ENCODE measurements around the gene TSHZ1. TPM values are rescaled to one million over a fixed set of nuclear protein-coding genes. Genes with fewer than 3 reads are reported as not detected.

TSHZ1 gene
- total RNA-seq, 1 donor: 15.6 TPM

DNA sequence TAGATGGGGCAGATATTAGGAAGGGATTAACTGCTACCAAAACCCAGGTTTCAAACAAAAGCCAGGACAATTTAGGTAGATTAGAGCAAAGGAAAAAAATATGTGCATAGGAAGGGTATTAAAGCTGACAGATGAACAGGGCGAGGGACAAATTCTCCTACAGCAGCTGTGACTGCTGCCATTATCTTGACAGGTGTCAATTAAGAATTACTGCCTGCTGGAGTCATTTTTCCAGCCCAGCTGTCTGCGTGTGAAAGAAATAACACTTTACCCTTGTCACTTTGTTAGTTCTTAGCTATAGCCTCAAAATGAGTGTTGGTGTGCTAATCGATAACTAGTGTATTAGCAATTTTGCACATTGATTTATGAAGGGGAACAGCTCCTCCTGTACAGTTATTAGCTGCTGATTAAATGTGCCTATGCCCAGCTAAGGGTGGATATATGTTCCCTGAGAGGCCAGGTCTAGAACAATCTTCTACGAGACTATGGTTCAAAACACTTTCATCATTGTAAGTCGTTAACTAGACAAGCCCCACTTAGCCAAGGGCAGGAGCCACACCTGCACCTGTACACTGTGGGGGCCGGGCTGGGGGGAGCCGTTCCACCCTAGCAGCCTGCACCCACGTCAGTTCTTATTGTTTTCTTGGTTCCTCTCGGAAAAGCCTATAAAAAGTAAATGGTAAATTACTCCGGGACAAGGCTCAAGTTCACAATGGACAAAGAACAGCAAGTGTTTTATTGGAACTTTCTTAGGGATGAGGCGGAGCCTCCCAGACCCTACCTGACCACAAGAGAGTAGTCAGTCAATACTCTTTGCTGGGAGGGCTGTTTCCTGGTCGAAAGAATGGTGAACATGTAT is 7.7 kb downstream of the TSHZ1 start:
- DNase-seq (ENCODE audit: low read depth in 2 of 3, low spot score in 2 of 3): no peak

DNA sequence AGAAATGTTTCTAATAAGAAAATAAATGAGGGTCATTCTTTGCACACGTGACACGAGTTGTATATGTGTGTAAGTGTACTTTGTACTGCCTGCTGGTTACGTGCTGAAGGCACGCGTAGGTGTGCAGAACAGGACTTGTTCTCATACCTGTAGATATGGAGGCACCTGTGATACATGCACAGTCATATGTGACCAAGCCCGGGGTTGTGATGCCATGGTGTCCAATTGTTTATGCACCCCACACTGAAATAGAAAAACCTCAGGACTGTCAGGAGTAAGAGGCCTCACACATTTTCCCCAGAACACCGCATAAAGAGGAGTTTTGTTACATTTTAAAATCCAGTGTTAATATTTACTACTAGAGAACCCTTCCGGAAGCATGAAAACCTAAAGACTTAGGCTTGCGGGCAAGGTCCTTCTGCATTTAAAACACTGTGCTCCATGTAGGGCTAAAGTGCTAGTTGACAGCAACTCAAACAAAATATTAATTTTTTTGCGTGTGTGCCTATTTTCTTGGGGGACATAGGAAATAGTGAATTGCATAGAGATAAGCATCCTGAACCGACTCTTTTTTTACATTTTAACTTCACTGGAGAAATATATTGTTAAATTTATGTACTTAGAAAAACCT is 9.3 kb downstream of the TSHZ1 start:
- DNase-seq (ENCODE audit: low read depth in 2 of 3, low spot score in 2 of 3): no peak

DNA sequence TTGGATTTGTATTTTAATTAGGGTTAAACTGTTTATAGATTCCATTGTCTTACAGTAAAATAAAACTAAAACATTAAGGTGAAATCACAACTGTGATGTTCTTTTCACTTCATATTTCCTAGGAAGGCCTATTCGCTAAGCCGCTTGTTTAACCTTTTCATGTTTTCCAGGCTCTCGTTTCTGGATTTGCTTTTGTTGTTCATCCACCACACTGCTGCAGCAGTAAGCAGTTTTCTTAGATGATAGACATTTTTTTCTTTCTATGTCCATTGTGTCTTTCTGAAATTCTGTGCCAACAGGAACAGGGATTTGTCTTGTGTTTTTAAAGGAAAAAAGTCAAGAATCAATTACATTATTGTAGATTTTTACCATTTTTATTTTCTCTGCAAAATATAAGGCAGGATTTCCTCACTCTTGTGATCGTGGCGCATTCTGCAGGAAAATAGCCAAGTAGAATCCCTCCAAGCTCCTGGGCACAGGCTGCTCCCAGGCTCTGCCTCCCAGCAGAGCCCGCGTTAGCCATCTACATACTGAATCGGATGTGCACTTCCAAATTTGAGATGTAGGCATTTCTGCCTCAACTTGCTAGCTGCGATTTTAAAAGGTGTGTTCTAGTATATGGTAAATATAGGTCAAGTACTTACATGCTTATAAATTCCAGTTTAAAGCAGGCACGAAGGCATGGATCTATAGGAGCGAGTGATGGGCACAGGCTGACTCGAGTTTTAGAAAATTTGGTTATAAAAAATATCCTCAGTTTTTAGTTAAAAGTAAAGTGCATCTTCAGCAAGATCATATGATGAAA is 10.2 kb downstream of the TSHZ1 start:
- DNase-seq (ENCODE audit: low read depth in 2 of 3, low spot score in 2 of 3): no peak

DNA sequence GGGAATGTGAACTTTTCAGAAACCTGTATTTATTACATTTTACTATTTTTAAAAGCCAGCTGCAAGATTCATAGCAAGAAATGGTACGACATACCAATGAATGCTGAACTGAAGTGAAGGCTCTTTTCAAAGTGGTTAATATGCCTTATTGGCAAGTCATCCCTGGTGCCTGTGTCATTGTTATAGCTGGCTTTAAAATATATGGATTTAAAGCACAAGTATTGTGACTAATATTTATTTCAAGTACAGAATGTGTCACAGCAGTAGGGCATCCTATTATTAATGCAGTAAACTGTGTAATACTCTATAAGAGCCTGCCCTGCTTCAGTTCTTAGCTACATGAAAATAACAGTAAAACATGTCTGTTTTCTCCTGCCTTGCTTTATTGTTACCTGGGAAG is 10.8 kb downstream of the TSHZ1 start:
- DNase-seq (ENCODE audit: low read depth in 2 of 3, low spot score in 2 of 3): no peak

DNA sequence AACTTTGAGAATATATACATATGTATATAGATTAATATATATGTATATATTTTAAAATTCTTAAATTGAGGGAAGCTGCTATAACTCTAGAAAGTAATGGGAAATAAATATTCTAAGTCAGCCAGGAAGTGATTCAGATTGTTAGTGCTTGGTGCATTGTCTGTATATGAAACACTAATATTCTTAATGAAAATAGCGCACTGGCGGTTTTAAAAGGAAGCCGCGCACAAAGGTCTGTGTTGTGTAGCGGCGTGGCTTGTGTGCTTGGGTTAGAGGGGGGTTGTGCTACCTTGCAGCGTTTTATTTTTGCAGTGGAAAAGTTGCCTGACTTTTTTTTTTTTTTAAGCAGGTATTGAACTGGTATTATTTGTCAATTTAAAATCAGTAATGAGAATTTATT is 11.3 kb downstream of the TSHZ1 start:
- no peak for DNase-seq (ENCODE audit: low read depth in 2 of 3, low spot score in 2 of 3)

DNA sequence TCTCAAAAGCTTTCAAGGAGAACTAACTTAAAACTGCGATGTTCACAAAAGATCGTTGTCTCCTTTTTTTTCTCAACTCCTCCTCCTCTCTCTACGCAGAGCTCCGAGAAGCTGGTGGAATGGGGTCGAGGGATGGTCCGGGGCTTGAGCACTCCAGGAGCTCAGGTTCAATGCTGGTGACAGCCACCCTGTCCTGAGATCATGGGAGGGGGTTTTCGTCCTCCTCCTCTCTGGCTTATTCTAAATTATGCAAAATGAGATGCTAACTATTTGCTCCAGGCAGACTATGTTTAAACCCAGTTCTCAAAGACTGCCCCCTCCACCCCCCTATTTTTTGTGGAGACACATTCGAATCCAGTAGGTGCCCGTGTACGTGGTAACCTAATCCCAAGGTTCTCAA is 11.8 kb downstream of the TSHZ1 start:
- DNase-seq (ENCODE audit: low read depth in 2 of 3, low spot score in 2 of 3): no peak

DNA sequence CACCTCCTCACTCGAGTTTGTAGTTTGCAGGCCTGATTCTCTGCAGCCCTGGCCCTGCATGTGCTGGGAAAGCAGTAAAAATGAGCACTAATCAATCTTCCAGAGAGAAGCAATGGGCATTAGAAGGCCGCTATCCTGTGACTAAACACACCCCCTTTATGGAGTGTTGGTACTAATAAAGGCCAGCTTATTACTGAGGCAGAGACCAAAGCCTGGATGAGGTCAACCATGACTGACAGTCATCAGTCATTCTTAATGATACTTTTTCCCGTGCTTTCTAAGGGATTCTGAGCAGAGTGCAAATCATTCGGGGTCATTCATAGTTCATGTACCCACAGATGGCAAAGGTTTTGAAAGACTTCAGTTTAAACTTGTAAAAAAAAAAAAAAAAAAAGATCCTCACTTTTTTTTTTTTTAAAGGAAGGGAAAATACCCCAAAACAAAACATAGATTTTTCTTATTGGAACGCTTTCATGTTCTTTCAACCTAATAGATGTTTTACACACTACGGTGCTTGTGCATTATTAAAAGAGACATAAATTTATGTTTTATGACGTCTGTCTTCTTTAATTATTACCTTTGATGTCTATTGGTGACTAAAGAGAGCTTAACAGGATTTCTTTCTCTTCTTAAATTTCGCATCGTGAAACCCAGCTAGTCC is 13.2 kb downstream of the TSHZ1 start:
- DNase-seq (ENCODE audit: low read depth in 2 of 3, low spot score in 2 of 3): no peak

DNA sequence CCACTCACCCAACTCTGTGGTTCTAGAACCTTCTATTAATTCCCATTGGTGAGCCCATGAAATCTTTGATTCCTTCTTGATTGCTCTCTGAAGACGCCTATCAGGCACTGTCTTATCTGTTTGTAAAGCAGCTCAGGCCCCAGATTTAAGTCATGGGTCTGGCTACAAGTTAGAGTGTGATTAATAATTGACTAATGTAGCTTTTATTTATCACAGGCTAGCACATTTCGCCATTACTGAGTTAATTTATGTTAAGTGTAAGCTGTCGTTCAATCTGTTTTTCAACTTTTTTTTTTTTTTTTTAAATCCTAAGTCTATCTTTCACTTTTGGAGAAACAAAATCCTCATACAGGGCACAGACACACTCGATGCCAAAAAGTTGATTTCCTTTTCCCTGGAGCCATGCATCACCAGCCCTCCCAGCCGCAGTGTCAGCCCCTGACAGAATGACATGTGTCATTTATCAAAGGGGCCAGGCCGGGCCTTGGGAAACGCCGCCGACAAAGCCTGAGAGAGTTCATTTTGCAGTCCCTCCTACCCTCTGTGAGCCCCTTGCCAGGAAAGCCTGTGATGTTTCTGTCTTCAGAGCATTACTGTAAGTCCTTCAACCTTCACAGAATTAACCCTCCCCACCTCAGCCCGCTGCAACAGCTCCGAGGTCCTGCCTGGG is 15.8 kb downstream of the TSHZ1 start:
- DNase-seq (ENCODE audit: low read depth in 2 of 3, low spot score in 2 of 3): no peak

DNA sequence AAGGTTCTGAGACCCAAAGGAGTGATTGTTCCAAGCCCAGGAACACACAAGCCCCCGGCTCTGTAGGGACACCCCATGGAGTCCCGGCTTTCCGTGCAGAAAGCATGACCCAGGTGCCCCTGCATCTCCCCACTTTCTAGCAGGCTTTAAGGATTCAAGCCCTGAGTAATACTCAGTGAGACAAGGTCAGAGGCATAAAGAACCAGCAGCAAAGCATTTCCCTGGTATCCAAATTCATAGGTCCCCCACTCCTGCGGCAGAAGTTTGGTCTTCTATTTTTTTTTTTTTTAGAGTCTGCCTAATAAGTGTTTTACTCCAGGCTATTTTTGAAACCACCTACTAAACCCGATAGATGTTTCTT is 16.3 kb downstream of the TSHZ1 start:
- no peak for DNase-seq (ENCODE audit: low read depth in 2 of 3, low spot score in 2 of 3)

DNA sequence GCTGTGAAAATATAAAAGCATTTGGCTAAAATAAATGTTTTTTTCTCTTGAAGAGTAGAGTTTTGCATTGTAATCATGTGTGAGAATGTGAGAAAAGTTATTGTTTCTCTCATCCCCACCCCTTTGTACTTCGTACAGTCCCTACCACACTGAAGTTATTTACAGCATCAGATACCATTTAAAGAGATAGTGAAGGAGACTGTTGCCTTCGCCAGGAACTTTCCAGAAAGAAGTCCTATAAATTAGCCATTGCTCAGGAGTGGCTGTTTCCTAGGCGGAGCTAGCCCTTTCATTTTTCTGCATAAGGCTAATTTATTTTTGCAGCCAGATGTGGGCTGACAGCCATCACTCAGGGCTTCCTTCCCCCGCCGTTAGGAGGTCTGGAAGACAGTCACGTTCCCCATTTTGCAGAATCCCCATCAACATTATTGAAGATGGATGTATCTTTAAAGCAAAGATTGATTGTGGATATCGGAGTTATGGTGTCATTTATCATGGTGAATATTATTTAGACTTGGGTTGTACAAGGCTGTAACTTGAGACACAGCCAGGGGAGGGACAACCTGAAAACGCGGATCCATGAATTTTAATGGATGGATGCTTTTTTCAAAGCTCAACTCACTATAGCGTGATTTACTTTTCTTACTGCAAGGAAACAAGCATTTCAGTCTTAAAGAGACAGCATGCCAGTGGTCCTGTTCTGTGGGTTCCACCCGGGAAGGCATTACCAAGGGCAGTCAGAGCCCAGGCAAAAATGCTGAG is 17.1 kb downstream of the TSHZ1 start:
- DNase-seq (ENCODE audit: low read depth in 2 of 3, low spot score in 2 of 3): no peak

DNA sequence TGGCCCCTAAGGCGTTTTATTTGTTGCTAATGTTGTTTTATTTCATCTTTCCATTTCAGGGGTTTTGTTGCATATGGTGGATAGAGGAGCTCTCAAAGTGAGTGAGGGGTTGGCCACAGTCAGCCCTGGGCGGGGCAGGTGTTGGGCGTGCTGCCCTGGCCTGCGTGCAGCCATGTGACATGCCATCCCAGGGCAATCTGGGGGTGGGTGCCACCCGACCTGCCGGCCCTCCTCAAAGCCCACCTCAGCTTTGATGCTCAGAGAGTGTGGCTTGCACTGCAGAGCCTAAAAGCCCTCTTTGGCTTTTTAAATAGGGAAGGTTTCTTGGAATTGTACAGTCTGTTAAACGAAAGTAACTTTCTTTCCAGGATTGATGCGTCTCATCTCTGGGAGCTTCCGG is 18.4 kb downstream of the TSHZ1 start:
- DNase-seq (ENCODE audit: low read depth in 2 of 3, low spot score in 2 of 3): no peak

DNA sequence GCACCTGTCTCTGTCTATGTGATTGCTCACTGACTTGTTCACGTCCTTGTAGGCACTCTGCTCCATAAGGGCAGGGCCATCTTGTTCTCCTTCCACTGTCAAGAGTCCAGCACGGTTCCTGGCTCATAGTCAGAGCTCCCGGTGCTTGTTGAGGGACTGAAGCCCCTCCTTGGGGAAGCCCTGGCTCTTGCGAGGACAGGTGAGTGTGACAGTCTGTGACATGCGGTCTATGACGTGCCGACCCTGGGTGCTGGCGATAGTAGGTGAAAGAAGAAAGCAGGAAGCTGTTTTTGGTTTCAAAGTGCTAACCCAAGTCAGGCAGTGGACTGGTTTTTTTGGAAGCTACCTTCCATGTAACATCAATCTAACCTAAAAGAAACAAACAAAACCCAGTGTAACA is 18.8 kb downstream of the TSHZ1 start:
- no peak for DNase-seq (ENCODE audit: low read depth in 2 of 3, low spot score in 2 of 3)

DNA sequence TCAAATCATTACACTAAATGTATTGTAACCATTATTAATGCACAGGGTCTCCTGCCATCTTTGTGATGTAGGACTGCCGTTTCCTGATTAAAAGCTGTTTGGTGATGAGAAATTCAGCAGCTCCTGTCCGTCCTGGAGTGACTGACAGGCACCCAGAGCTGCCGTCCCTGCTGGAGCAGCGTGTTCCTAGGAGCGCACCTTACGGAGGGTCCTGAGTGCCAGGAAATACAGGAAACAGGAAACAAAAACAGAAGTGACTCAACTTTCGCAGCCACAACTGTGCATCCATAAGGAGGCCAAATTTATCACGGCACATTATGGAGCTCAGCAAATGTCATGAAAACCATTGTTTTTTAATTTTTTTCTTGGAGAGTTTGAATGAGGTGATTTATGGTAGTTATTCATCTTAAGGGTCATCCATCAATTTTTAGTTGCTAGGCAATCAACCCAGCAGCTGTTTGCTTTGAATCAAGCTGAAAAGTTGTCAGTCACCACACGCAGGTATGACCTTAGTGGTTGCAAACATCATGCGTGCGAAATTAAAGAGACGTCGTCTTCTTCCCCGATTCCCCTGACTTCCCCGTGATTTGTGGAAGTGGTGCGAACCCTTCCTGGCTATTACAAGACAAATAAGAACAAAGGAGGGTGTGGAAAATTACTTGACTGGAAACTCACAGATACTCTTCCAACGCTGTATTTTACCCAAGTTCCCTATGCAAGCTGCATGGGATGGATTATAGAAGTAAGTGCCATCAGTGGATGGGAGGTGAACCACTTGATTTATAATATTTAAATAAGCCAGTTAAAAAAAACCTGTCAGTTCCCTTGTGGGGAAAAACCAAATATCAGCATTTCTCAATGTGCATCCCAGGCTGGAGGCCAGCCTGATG is 19.8 kb downstream of the TSHZ1 start:
- DNase-seq (ENCODE audit: low read depth in 2 of 3, low spot score in 2 of 3): no peak

DNA sequence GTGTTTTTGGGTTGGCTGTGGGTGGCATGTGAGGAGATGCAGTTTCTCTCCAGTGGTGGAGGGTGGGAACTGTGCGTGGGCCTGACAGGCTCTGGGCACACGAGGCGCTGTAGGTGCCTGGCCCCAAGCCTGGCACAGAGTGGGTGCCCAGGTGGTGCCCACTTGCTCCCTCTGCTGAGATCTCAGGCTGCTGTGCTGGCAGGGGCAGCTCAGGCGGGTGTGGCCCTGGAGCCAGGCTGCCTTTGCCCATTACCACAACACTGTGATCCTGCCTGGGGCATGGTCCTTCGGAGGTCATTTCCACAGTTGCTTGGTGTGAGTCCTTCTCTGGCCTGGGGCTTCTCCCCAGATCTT is 20.4 kb downstream of the TSHZ1 start:
- DNase-seq (ENCODE audit: low read depth in 2 of 3, low spot score in 2 of 3): no peak

DNA sequence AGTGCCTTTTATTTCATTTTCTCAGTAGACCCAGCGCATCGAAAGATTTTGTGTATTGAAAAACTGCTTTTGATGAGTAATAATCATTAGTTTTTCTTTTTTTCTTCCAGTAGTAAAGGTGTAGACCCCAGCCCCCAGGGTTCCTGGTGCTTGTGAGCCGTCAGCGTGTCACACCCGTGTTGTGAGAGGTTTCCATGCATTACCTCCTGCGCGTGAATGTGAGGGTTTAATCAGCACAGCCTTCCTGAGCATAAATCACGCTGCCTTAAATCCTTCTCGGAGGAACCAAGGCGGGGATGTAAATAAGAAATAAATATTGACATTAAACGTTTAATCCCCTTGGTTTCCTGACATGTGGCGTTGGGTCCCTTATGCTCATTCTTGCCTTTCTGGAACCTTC is 24.3 kb downstream of the TSHZ1 start:
- DNase-seq (ENCODE audit: low read depth in 2 of 3, low spot score in 2 of 3): no peak

DNA sequence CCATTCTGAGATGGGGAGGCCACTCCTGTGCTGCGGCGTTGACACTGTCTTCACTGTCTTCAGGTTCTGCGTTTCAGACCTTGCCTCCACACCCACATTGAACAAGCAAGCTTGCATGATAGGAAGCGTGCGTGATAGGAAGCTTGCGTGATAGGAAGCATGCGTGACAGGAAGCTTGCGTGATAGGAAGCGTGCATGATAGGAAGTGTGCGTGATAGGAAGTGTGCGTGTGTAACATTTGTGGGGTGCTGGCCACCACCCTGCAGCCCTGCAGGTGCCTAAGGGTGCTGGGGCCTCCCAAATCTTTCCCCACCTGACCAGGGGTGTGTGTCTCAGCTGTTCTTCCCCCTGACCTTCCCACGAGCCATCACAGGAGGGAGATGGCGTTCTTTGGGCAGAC is 25.3 kb downstream of the TSHZ1 start:
- DNase-seq (ENCODE audit: low read depth in 2 of 3, low spot score in 2 of 3): no peak

DNA sequence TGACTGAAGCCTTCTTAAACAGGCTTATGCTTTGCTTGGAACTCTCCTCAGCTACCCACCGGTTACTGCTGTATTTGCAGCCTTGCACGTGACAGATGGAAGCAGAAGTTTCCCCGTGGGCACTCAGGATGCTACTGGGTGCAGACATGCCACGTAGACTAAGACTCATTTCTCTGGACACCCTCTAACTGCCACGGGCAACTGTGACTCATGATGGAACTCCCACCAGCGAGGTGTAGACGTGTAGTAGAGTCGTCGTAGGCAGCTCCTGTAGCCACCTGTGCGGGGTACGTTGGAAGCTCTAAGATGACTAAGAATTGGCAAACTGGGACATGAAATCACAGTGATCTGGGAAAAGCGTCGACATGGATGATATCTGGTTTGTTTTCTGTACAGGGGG is 27.5 kb downstream of the TSHZ1 start:
- DNase-seq (ENCODE audit: low read depth in 2 of 3, low spot score in 2 of 3): no peak

DNA sequence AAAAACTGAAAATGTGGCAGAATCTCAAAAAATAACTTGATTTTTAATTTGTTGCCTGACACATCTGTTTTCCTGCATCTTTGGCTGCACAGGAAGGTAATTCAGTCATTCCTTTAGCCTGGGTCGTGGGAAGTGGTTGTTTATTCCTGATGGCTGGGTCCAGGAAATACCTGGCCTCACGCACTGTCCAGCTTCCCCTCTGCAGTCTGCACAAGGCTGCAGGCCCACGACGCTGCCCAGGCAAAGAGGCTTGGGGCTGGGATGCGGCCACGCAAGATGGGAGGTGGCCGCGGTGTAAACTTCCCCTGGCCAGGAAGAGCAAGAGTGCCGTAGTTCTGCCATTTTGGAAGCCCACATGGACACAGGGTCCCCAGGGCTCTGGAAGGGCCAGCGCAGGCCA is 28.2 kb downstream of the TSHZ1 start:
- DNase-seq (ENCODE audit: low read depth in 2 of 3, low spot score in 2 of 3): no peak

DNA sequence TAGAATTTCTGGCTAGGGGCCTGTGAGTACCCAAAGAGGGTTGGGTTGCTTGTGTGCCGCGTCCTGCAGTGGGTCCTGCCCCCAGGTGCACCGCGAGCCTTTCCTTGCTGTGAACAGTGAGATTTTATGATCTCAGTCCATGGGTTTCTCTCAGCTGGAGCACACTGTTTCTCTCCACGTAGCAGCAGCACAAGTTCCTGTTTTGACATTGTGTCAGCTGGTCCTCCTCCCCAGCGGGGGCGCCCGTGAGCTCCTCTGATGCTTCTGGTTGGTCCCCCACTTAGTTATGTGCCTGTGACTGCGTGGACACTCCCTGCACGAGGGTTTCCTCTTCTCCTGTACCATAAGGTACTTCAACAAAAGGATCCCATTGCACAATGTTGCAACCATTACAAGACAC is 29.8 kb downstream of the TSHZ1 start:
- peak in 1 of 3 donors; percentile 15 for DNase-seq (ENCODE audit: low read depth in 2 of 3, low spot score in 2 of 3)
